HL-60 (cell line): Measurements from ENCODE around the gene PRDM16.

Source experiments
- DNase-seq, 2 experiments: peaks; one replicate each; pipeline ENCODE4 v3.0.0-alpha.2; 2010 to 2020; ENCODE audit warnings: low read depth in 1 of 2, low spot score in 1 of 2
- H3K27ac ChIP-seq: fragments of 250-450 bp; sonication (Bioruptor Pico); replicated peaks from 2 replicates; pipeline ENCODE4 v1.5.1; 2020; ENCODE audit warnings: mild to moderate bottlenecking, moderate library complexity
- H3K27me3 ChIP-seq: fragments of 250-450 bp; sonication (Bioruptor Pico); 2 replicates; pipeline ENCODE4 v1.5.1; 2021; ENCODE audit warnings: mild to moderate bottlenecking, moderate library complexity; ENCODE audit not compliant: insufficient read depth, poor library complexity, severe bottlenecking
- H3K4me3 ChIP-seq: replicated peaks from 2 replicates; pipeline ENCODE4 v1.5.1; 2011; ENCODE audit warnings: mild to moderate bottlenecking, control low read depth, low read length; ENCODE audit not compliant: insufficient read depth
- GABPA ChIP-seq: IDR thresholded peaks from 2 replicates; pipeline ENCODE4 v1.6.1; 2012; ENCODE audit warnings: low read depth
- POLR2AphosphoS5 ChIP-seq: IDR thresholded peaks from 2 replicates; pipeline ENCODE4 v1.6.1; 2012; ENCODE audit warnings: low read depth
- SPI1 ChIP-seq: IDR thresholded peaks from 2 replicates; pipeline ENCODE4 v1.6.1; 2012; ENCODE audit warnings: low read depth, mild to moderate bottlenecking, borderline replicate concordance
- TF ChIP-seq, protein P1 (sequence below): IDR thresholded peaks from 2 replicates; pipeline ENCODE4 v1.6.1; 2012; ENCODE audit warnings: low read depth; ENCODE audit not compliant: insufficient replicate concordance
- TF ChIP-seq, protein P2 (sequence below): IDR thresholded peaks from one replicate; pipeline ENCODE4 v1.5.1; 2011; ENCODE audit warnings: low read length, control low read depth, inconsistent platforms; ENCODE audit not compliant: insufficient read depth

The PRDM16 gene

DNA sequence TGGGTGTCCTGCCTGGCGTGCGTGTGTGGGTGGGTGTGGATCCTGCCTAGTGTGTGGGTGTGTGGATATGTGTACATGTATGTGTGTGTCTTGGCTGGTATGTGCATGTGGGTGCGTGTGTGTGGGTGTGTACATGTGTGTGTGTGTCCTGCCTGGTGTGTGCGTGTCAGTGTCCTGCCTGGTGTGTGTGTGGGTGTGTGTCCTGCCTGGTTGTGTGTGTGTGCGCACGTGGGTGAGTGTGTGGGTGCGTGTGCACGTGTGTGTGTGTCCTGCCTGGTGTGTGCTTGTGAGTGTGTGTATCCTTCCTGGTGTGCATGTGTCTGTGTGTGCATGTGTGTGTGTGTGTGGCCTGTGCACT lies 60.1 kb downstream of the PRDM16 start:
- H3K27me3 ChIP-seq: no peaks in the 10 kb centered on the region
- H3K27ac ChIP-seq: no peak overlapping the region
- no peak overlapping the region for H3K4me3 ChIP-seq
- TF ChIP-seq, protein P1, sequence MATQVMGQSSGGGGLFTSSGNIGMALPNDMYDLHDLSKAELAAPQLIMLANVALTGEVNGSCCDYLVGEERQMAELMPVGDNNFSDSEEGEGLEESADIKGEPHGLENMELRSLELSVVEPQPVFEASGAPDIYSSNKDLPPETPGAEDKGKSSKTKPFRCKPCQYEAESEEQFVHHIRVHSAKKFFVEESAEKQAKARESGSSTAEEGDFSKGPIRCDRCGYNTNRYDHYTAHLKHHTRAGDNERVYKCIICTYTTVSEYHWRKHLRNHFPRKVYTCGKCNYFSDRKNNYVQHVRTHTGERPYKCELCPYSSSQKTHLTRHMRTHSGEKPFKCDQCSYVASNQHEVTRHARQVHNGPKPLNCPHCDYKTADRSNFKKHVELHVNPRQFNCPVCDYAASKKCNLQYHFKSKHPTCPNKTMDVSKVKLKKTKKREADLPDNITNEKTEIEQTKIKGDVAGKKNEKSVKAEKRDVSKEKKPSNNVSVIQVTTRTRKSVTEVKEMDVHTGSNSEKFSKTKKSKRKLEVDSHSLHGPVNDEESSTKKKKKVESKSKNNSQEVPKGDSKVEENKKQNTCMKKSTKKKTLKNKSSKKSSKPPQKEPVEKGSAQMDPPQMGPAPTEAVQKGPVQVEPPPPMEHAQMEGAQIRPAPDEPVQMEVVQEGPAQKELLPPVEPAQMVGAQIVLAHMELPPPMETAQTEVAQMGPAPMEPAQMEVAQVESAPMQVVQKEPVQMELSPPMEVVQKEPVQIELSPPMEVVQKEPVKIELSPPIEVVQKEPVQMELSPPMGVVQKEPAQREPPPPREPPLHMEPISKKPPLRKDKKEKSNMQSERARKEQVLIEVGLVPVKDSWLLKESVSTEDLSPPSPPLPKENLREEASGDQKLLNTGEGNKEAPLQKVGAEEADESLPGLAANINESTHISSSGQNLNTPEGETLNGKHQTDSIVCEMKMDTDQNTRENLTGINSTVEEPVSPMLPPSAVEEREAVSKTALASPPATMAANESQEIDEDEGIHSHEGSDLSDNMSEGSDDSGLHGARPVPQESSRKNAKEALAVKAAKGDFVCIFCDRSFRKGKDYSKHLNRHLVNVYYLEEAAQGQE: no peak
- TF ChIP-seq POLR2AphosphoS5: no peak
- DNase-seq: no peak

DNA sequence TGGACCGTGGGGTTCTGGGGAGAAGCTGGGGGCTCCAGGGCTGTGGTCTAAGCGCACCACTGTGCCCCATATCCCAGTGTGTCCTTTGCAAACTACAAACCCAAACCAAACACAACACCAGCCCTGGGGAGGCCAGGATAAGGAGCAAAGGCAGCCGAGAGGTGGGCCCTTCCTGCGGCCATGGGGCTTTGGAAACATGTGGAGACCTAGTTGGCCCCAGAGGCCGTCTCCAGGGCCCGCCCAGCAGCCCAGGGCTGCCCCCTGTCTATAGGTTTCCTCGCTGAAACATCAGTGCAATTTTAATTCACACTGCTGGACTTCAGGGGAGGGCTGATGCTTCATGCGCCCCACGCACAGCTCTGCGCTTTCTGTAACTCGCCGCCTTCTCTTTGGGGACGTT lies 61.3 kb downstream of the PRDM16 start:
- H3K27me3 ChIP-seq: no peaks in the 10 kb centered on the region
- TF ChIP-seq, protein P1: no peak
- TF ChIP-seq POLR2AphosphoS5 (no peak), SPI1 (no peak), GABPA (no peak)
- TF ChIP-seq, protein P2, sequence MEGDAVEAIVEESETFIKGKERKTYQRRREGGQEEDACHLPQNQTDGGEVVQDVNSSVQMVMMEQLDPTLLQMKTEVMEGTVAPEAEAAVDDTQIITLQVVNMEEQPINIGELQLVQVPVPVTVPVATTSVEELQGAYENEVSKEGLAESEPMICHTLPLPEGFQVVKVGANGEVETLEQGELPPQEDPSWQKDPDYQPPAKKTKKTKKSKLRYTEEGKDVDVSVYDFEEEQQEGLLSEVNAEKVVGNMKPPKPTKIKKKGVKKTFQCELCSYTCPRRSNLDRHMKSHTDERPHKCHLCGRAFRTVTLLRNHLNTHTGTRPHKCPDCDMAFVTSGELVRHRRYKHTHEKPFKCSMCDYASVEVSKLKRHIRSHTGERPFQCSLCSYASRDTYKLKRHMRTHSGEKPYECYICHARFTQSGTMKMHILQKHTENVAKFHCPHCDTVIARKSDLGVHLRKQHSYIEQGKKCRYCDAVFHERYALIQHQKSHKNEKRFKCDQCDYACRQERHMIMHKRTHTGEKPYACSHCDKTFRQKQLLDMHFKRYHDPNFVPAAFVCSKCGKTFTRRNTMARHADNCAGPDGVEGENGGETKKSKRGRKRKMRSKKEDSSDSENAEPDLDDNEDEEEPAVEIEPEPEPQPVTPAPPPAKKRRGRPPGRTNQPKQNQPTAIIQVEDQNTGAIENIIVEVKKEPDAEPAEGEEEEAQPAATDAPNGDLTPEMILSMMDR: no peak
- H3K4me3 ChIP-seq: no peak overlapping the region
- DNase-seq: no peak
- H3K27ac ChIP-seq: no peak overlapping the region

DNA sequence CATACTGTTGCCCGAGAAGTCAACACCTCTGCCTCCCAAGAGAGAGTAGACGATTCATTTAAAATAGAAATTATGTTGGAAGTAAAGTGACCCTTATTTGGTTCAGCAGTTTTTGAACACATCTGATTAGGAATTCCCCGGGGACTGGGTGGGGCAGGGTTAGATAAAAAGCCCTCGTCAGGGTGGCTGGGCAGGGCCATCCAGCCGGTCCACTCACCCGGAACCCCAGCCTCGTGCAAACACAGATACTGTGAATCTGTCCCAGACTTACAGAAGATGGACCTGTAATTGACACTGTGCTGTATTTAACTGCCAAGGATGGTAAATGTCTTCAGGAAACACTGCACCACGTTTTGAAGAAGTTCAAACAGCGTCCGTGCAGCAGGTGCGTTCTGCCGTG lies 63.7 kb downstream of the PRDM16 start:
- no peak overlapping the region for H3K4me3 ChIP-seq
- no peak for TF ChIP-seq SPI1
- TF ChIP-seq, protein P1: no peak
- no peak for TF ChIP-seq GABPA
- no peak for TF ChIP-seq POLR2AphosphoS5
- TF ChIP-seq, protein P2: no peak
- no peaks in the 10 kb centered on the region for H3K27me3 ChIP-seq
- H3K27ac ChIP-seq: no peak overlapping the region
- no peak for DNase-seq

DNA sequence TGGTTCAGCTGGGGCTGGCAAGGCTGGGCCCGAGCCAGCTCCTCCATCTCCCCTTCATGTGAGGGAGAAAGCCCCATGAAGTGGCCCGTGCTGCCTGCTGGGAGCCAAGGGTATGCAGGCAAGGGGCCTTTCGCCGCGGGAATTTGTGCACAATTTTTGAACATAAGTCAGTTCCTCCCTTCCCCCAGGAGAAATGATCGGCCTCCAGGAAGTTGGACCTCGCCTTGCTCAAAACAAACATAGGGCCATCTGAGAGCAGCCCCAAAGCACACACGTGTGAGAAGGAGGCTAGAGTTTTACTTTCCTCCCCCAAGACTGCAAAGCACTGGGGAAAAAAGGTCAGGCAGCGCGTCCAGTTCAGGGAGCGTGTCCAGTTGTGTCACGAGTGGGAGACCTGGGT lies 64.7 kb downstream of the PRDM16 start:
- DNase-seq: no peak
- Histone ChIP-seq H3K4me3 (no peak overlapping the region), H3K27ac (no peak overlapping the region), H3K27me3 (no peaks in the 10 kb centered on the region)
- TF ChIP-seq, protein P1: no peak
- TF ChIP-seq POLR2AphosphoS5 (no peak), SPI1 (no peak), GABPA (no peak)
- TF ChIP-seq, protein P2: no peak
